IMR-90 (cell line): ENCODE results near the gene ARHGEF39.

ENCODE experiments used
- CEBPB ChIP-seq: IDR thresholded peaks from 2 replicates; pipeline ENCODE4 v1.6.1; 2012; ENCODE audit warnings: low read depth, low read length, improper control_type of control experiment
- MAFK ChIP-seq: IDR thresholded peaks from 2 replicates; pipeline ENCODE4 v1.6.1; 2012; ENCODE audit warnings: low read depth, low read length, improper control_type of control experiment
- MXI1 ChIP-seq: IDR thresholded peaks from 2 replicates; pipeline ENCODE4 v1.6.1; 2012; ENCODE audit warnings: low read depth, mild to moderate bottlenecking, low read length, moderate library complexity, borderline replicate concordance
- POLR2A ChIP-seq: IDR thresholded peaks from 2 replicates; pipeline ENCODE4 v1.6.1; 2012; ENCODE audit warnings: mild to moderate bottlenecking, low read depth, low read length
- RAD21 ChIP-seq: IDR thresholded peaks from 2 replicates; pipeline ENCODE4 v1.6.1; 2012; ENCODE audit warnings: low read length, improper control_type of control experiment
- TF ChIP-seq, protein P1 (sequence below): conservative IDR thresholded peaks from 2 replicates; pipeline ENCODE4 v1.5.1; 2012; ENCODE audit warnings: mild to moderate bottlenecking, low read depth, low read length, improper control_type of control experiment
- TF ChIP-seq, protein P2 (sequence below): fragments of 150-350 bp; IDR thresholded peaks from 2 replicates; pipeline ENCODE4 v1.6.1; 2017; ENCODE audit warnings: mild to moderate bottlenecking, antibody characterized with exemption, low read length, low read depth

DNA sequence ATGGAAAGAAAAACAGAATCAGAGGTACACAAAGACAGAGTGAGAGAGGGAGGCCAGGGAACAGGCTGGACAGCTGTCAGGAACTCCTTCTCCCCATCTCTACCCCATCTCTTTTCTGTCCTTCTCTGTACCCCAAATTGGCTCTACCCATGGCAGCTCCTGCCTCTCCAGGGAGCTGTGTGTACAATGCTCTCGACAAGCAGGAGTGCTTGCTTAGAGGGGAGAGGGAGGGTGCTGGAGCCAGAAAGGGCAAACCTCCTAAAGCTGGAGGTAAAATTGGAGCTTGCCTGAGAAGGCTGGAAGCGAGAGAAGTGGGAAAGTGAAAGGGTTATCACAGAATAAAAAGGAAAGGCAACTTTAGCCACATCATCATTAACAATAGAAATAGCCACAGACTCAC lies 18.3 kb upstream of the ARHGEF39 start:
- TF ChIP-seq, protein P1, sequence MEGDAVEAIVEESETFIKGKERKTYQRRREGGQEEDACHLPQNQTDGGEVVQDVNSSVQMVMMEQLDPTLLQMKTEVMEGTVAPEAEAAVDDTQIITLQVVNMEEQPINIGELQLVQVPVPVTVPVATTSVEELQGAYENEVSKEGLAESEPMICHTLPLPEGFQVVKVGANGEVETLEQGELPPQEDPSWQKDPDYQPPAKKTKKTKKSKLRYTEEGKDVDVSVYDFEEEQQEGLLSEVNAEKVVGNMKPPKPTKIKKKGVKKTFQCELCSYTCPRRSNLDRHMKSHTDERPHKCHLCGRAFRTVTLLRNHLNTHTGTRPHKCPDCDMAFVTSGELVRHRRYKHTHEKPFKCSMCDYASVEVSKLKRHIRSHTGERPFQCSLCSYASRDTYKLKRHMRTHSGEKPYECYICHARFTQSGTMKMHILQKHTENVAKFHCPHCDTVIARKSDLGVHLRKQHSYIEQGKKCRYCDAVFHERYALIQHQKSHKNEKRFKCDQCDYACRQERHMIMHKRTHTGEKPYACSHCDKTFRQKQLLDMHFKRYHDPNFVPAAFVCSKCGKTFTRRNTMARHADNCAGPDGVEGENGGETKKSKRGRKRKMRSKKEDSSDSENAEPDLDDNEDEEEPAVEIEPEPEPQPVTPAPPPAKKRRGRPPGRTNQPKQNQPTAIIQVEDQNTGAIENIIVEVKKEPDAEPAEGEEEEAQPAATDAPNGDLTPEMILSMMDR: no peak
- TF ChIP-seq POLR2A (no peak), CEBPB (no peak), RAD21 (no peak), MXI1 (no peak), MAFK (no peak)
- TF ChIP-seq, protein P2, sequence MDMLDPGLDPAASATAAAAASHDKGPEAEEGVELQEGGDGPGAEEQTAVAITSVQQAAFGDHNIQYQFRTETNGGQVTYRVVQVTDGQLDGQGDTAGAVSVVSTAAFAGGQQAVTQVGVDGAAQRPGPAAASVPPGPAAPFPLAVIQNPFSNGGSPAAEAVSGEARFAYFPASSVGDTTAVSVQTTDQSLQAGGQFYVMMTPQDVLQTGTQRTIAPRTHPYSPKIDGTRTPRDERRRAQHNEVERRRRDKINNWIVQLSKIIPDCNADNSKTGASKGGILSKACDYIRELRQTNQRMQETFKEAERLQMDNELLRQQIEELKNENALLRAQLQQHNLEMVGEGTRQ: no peak
